Vagina (tissue), 2 donors: Measurements from ENCODE around the gene CCDC89.

Experiments used
- CTCF ChIP-seq, 3 experiments: fragments of 450-650 bp in 2 of 3; fragments of 200-600 bp in 1 of 3; sonication (generic) in 1 of 3; IDR thresholded peaks; one replicate each; pipeline ENCODE4 v1.5.1; 2017 to 2019; ENCODE audit warnings: antibody characterized with exemption in 3 of 3, mild to moderate bottlenecking in 2 of 3, moderate library complexity in 2 of 3
- POLR2AphosphoS5 ChIP-seq, 2 donors: sonication (generic); formaldehyde crosslinking; IDR thresholded peaks; one replicate each; pipeline ENCODE4 v1.9.0; 2017; ENCODE audit warnings: antibody characterized with exemption in 2 of 2, mild to moderate bottlenecking in 2 of 2, low read depth in 1 of 2; ENCODE audit not compliant: insufficient read depth in 1 of 2

GRCh38 chr11:85656777-85657176 lies 29.2 kb downstream of the CCDC89 start:
- TF ChIP-seq POLR2AphosphoS5 (IDR thresholded peaks at IDR 0.05; ENCODE audit: insufficient read depth in 1 of 2, low read depth in 1 of 2) (no peak), CTCF (IDR thresholded peaks at IDR 0.05) (no peak)
